Measurements from ENCODE around the gene SLC25A34. TPM values are rescaled to one million over a fixed set of nuclear protein-coding genes. Genes with fewer than 3 reads are reported as not detected.
A peak's percentile ranks its signal among the peaks of the same experiment; 100 is the strongest.

SLC25A34 gene
- total RNA-seq, 1 donor from 2014 or later: 3.0 TPM

GRCh38 chr1:15757016-15757543, 21.0 kb downstream of the SLC25A34 start:
- Histone ChIP-seq H3K27me3 (peaks cover 22% of the 10 kb centered on the region), H3K27ac (no peak overlapping the region), H3K36me3 (no peaks in the 10 kb centered on the region), H3K9me3 (no peaks in the 10 kb centered on the region), H3K4me1 (peaks cover 17% of the 10 kb centered on the region), H3K4me3 (no peak overlapping the region)
- no peak for ATAC-seq
- no peak for TF ChIP-seq CTCF (IDR thresholded peaks at IDR 0.05)
- intact Hi-C loops (cut with DNase I): no loop called here
- DNase-seq: no peak

GRCh38 chr1:15757575-15758342, 21.7 kb downstream of the SLC25A34 start:
- intact Hi-C loops (cut with DNase I): no loop called here
- no peak for TF ChIP-seq CTCF (IDR thresholded peaks at IDR 0.05)
- H3K9me3 ChIP-seq: no peaks in the 10 kb centered on the region
- H3K27ac ChIP-seq: peak overlapping the region; percentile 51
- no peaks in the 10 kb centered on the region for H3K36me3 ChIP-seq
- DNase-seq: no peak
- ATAC-seq: no peak
- peaks cover 17% of the 10 kb centered on the region for H3K4me1 ChIP-seq
- H3K4me3 ChIP-seq: peak overlapping the region; percentile 66
- H3K27me3 ChIP-seq: peaks cover 22% of the 10 kb centered on the region

- DNase-seq: no peak
- intact Hi-C loops (cut with DNase I): no loop called here
- peaks cover 17% of the 10 kb centered on the region for H3K4me1 ChIP-seq
These were observed 22.4 kb downstream of the SLC25A34 start, which contains the start of gene FBLIM1 for GRCh38 chr1:15758343-15758931. TSS of gene FBLIM1 (plus strand) at chr1:15758795. CDS start at chr1:15764984, 6,189 bp downstream.

GRCh38 chr1:15758953-15759661, 23.0 kb downstream of the SLC25A34 start:
- Histone ChIP-seq H3K27ac (peak overlapping the region; percentile 81), H3K27me3 (peaks cover 22% of the 10 kb centered on the region), H3K4me1 (peaks cover 17% of the 10 kb centered on the region), H3K9me3 (no peaks in the 10 kb centered on the region), H3K36me3 (no peaks in the 10 kb centered on the region), H3K4me3 (peak overlapping the region; percentile 66)
- TF ChIP-seq CTCF (IDR thresholded peaks at IDR 0.05): no peak
- ATAC-seq (peak; percentile 24), DNase-seq (no peak)
- intact Hi-C loops (cut with DNase I): no loop called here

More at GRCh38 chr1:15758343-15758931, 22.4 kb downstream of the SLC25A34 start, which contains the start of gene FBLIM1:
- peak; percentile 16 for ATAC-seq
- Histone ChIP-seq H3K27me3 (peaks cover 22% of the 10 kb centered on the region), H3K4me3 (peak within 1 kb of the TSS; percentile 66), H3K9me3 (no peaks in the 10 kb centered on the region), H3K27ac (peak within 1 kb of the TSS; percentile 81), H3K36me3 (no peaks in the 10 kb centered on the region)
- TF ChIP-seq CTCF (IDR thresholded peaks at IDR 0.05): no peak

GRCh38 chr1:15760520-15761211, 24.6 kb downstream of the SLC25A34 start:
- peak; percentile 13 for TF ChIP-seq CTCF (IDR thresholded peaks at IDR 0.05)
- DNase-seq (no peak), ATAC-seq (peak; percentile 32)
- Histone ChIP-seq H3K27me3 (peaks cover 22% of the 10 kb centered on the region), H3K36me3 (no peaks in the 10 kb centered on the region), H3K9me3 (no peaks in the 10 kb centered on the region), H3K27ac (peak overlapping the region; percentile 81), H3K4me3 (peak overlapping the region; percentile 66), H3K4me1 (peaks cover 17% of the 10 kb centered on the region)
- intact Hi-C loops (cut with DNase I): no loop called here

All from upper lobe of right lung (tissue), 1 donor.